HCT116 (cell line): ENCODE data around the gene CNTN2. TPM values are rescaled to one million over a fixed set of nuclear protein-coding genes. Genes with fewer than 3 reads are reported as not detected.

ENCODE experiments used
- ATAC-seq: fragments of 200-7000 bp; cut with Tn5 transposase; 2 replicates; pipeline ENCODE4 v1.9.1; 2020; ENCODE audit warnings: mild to moderate bottlenecking, moderate library complexity
- BruUV-seq: library from RNA; stranded (reverse); fragments of 400-500 nt; replicated peaks from 2 replicates; lab custom pipeline; 2021; lab: Mats Ljungman, UMichigan
- CTCF ChIA-PET: fragments of 300-600 bp; sonication (Branson Sonifier 250); formaldehyde crosslinking; loops from one replicate; lab custom pipeline; 2021; ENCODE audit warnings: antibody characterized with exemption; lab: Charles Lee
- POLR2A ChIA-PET: fragments of 300-600, 350-600 bp; sonication (Branson Sonifier 250); formaldehyde crosslinking; loops from one replicate; lab custom pipeline; 2021; ENCODE audit warnings: antibody characterized with exemption; lab: Charles Lee
- RAD21 ChIA-PET, 2 experiments: fragments of 300-600 bp; sonication (Branson Sonifier 250); formaldehyde crosslinking; loops; one replicate each; lab custom pipeline; 2023; ENCODE audit warnings: low total read pairs in 2 of 2; ENCODE audit not compliant: uncharacterized antibody in 2 of 2, unreplicated experiment in 2 of 2, low non-redundant PET in 1 of 2; lab: Charles Lee
- DNase-seq: peaks from one replicate; pipeline ENCODE4 v3.0.0-alpha.2; 2010; ENCODE audit warnings: low read depth, low spot score
- H2AFZ ChIP-seq: fragments of 200-600 bp; shearing (Covaris generic), sonication (generic); 2 replicates; pipeline ENCODE4 v1.6.1; 2017; ENCODE audit warnings: low read depth, mixed run types, mixed read lengths, antibody characterized with exemption, low read length; ENCODE audit not compliant: poor library complexity, severe bottlenecking
- H3K27ac ChIP-seq: 2 replicates; pipeline ENCODE4 v1.5.1; 2012; ENCODE audit warnings: low read depth, low read length
- H3K27me3 ChIP-seq: fragments of 200-600 bp; sonication (generic); 2 replicates; pipeline ENCODE4 v1.6.1; 2016; ENCODE audit warnings: mixed run types, low read length, mixed read lengths; ENCODE audit not compliant: insufficient read depth
- H3K36me3 ChIP-seq, 2 experiments: fragments of 200-500 bp in 1 of 2; fragments of 200-600 bp in 1 of 2; sonication (Bioruptor generic) in 1 of 2; sonication (generic) in 1 of 2; 2 replicates each; pipeline versions ENCODE4 v1.5.1 to v1.6.1; 2014 to 2016; ENCODE audit warnings: low read length in 2 of 2, inconsistent platforms in 1 of 2, mixed read lengths in 1 of 2, mixed run types in 1 of 2; ENCODE audit not compliant: insufficient read depth in 2 of 2, control insufficient read depth in 1 of 2
- H3K4me1 ChIP-seq, 2 experiments: fragments of 200-600 bp in 1 of 2; sonication (generic) in 1 of 2; 2 replicates each; pipeline versions ENCODE4 v1.5.1 to v1.6.1; 2012 to 2017; ENCODE audit warnings: low read length in 2 of 2, inconsistent platforms in 1 of 2, mild to moderate bottlenecking in 1 of 2, mixed read lengths in 1 of 2, mixed run types in 1 of 2, moderate library complexity in 1 of 2; ENCODE audit not compliant: insufficient read depth in 2 of 2, control insufficient read depth in 1 of 2
- H3K4me2 ChIP-seq: fragments of 200-600 bp; sonication (generic); 2 replicates; pipeline ENCODE4 v1.6.1; 2017; ENCODE audit warnings: mixed run types, low read length, mixed read lengths
- H3K4me3 ChIP-seq, 2 experiments: fragments of 200-600 bp in 1 of 2; sonication (generic) in 1 of 2; replicated peaks in 1 of 2; 2 replicates each; pipeline ENCODE4 v1.5.1; 2011 to 2016; ENCODE audit warnings: low read length in 2 of 2, control low read depth in 1 of 2, low read depth in 1 of 2, mild to moderate bottlenecking in 1 of 2, mixed read lengths in 1 of 2, mixed run types in 1 of 2
- H3K79me2 ChIP-seq: fragments of 200-600 bp; sonication (generic); 2 replicates; pipeline ENCODE4 v1.6.1; 2017; ENCODE audit warnings: mild to moderate bottlenecking, mixed run types, low read length, moderate library complexity, mixed read lengths; ENCODE audit not compliant: insufficient read depth
- H3K9ac ChIP-seq: fragments of 200-600 bp; sonication (generic); 2 replicates; pipeline ENCODE4 v1.6.1; 2016; ENCODE audit warnings: low read length, mixed read lengths
- H3K9me2 ChIP-seq: fragments of 200-600 bp; sonication (generic), shearing (Covaris generic); 2 replicates; pipeline ENCODE4 v1.6.1; 2017; ENCODE audit warnings: mixed run types, mild to moderate bottlenecking, moderate library complexity; ENCODE audit not compliant: insufficient read depth
- H3K9me3 ChIP-seq, 2 experiments: fragments of 200-500 bp in 1 of 2; fragments of 200-600 bp in 1 of 2; sonication (Bioruptor generic) in 1 of 2; sonication (generic) in 1 of 2; 2 replicates each; pipeline ENCODE4 v1.6.1; 2014 to 2017; ENCODE audit warnings: low read length in 2 of 2, mixed read lengths in 2 of 2, inconsistent platforms in 1 of 2, low read depth in 1 of 2, mild to moderate bottlenecking in 1 of 2, mixed run types in 1 of 2, moderate library complexity in 1 of 2; ENCODE audit not compliant: control insufficient read depth in 1 of 2, insufficient read depth in 1 of 2
- H4K20me1 ChIP-seq: fragments of 200-600 bp; sonication (generic), shearing (Covaris generic); 2 replicates; pipeline ENCODE4 v1.6.1; 2017; ENCODE audit warnings: mixed run types, mild to moderate bottlenecking, moderate library complexity; ENCODE audit not compliant: insufficient read depth
- ATF3 ChIP-seq: IDR thresholded peaks from 2 replicates; pipeline ENCODE4 v1.6.1; 2012
- CBX3 ChIP-seq: IDR thresholded peaks from 2 replicates; pipeline ENCODE4 v1.6.1; 2012; ENCODE audit warnings: low read depth
- CEBPB ChIP-seq: IDR thresholded peaks from 2 replicates; pipeline ENCODE4 v1.6.1; 2012; ENCODE audit warnings: low read depth
- CTCF ChIP-seq, 3 experiments: fragments of 200-600 bp in 1 of 3; sonication (generic) in 1 of 3; IDR thresholded peaks in 2 of 3; conservative IDR thresholded peaks in 1 of 3; 2 replicates each; pipeline ENCODE4 v1.5.1; 2012 to 2017; ENCODE audit warnings: low read depth in 2 of 3, low read length in 2 of 3, antibody characterized with exemption in 1 of 3, borderline replicate concordance in 1 of 3, control low read depth in 1 of 3, mild to moderate bottlenecking in 1 of 3, mixed read lengths in 1 of 3, mixed run types in 1 of 3, moderate library complexity in 1 of 3; ENCODE audit not compliant: insufficient read depth in 1 of 3
- EGR1 ChIP-seq: IDR thresholded peaks from 2 replicates; pipeline ENCODE4 v1.6.1; 2012; ENCODE audit warnings: low read depth
- ELF1 ChIP-seq: IDR thresholded peaks from 2 replicates; pipeline ENCODE4 v1.6.1; 2012; ENCODE audit warnings: low read depth, borderline replicate concordance
- EZH2 ChIP-seq: fragments of 200-600 bp; sonication (generic); IDR thresholded peaks from 2 replicates; pipeline ENCODE4 v1.6.1; 2017; ENCODE audit warnings: antibody characterized with exemption, mixed run types
- EZH2phosphoT487 ChIP-seq: fragments of 200-600 bp; IDR thresholded peaks from 2 replicates; pipeline ENCODE4 v1.6.1; 2018; ENCODE audit warnings: antibody characterized with exemption, borderline replicate concordance
- JUND ChIP-seq: IDR thresholded peaks from 2 replicates; pipeline ENCODE4 v1.6.1; 2012
- POLR2A ChIP-seq: IDR thresholded peaks from 2 replicates; pipeline ENCODE4 v1.7.0; 2011; ENCODE audit warnings: borderline replicate concordance; ENCODE audit not compliant: insufficient read depth, insufficient read length; ENCODE audit errors: extremely low read depth
- RAD21 ChIP-seq: IDR thresholded peaks from 2 replicates; pipeline ENCODE4 v1.6.1; 2012; ENCODE audit warnings: low read depth, mild to moderate bottlenecking
- REST ChIP-seq: IDR thresholded peaks from 2 replicates; pipeline ENCODE4 v1.6.1; 2012; ENCODE audit warnings: low read depth
- SIN3A ChIP-seq: IDR thresholded peaks from 2 replicates; pipeline ENCODE4 v1.6.1; 2012; ENCODE audit warnings: low read depth
- SP1 ChIP-seq: IDR thresholded peaks from 2 replicates; pipeline ENCODE4 v1.6.1; 2012; ENCODE audit warnings: low read depth
- TCF7L2 ChIP-seq: IDR thresholded peaks from 2 replicates; pipeline ENCODE4 v1.7.0; 2011; ENCODE audit warnings: borderline replicate concordance, inconsistent platforms; ENCODE audit not compliant: insufficient read depth, insufficient read length; ENCODE audit errors: extremely low read depth
- YY1 ChIP-seq: IDR thresholded peaks from 2 replicates; pipeline ENCODE4 v1.6.1; 2011; ENCODE audit warnings: low read length, low read depth, moderate library complexity, mild to moderate bottlenecking; ENCODE audit not compliant: insufficient replicate concordance; ENCODE audit errors: extremely low read depth
- ZBTB33 ChIP-seq: IDR thresholded peaks from 2 replicates; pipeline ENCODE4 v1.6.1; 2011; ENCODE audit warnings: mild to moderate bottlenecking, low read length, moderate library complexity; ENCODE audit not compliant: insufficient replicate concordance; ENCODE audit errors: extremely low read depth
- ZFX ChIP-seq: fragments of 450-650 bp; IDR thresholded peaks from 2 replicates; pipeline ENCODE4 v1.6.1; 2017
- ZNF274 ChIP-seq: fragments of 200-500 bp; sonication (Bioruptor generic); IDR thresholded peaks from 2 replicates; pipeline ENCODE4 v1.6.1; 2014; ENCODE audit warnings: mild to moderate bottlenecking, low read depth, low read length, inconsistent platforms
- intact Hi-C: fragments of 100-400 bp; cut with micrococcal nuclease; formaldehyde crosslinking; loops from 2 replicates; pipeline ENCODE4 v1.10.0; 2022
- total RNA-seq: library from RNA; stranded (reverse); gene quantifications from one replicate; pipeline ENCODE4 v1.2.1, GENCODE V29; 2021; ENCODE audit not compliant: unreplicated experiment

Gene CNTN2
- total RNA-seq, 1 experiment from 2014 or later = 0.15 TPM

GRCh38 chr1:205004351-205004750, 38.7 kb upstream of the CNTN2 start:
- Histone ChIP-seq H3K9me2 (no peaks in the 10 kb centered on the region), H3K4me1 (no peaks in the 10 kb centered on the region), H3K27me3 (no peaks in the 10 kb centered on the region), H2AFZ (no peak overlapping the region), H3K27ac (no peak overlapping the region), H3K79me2 (no peaks in the 10 kb centered on the region), H3K9ac (no peak overlapping the region), H3K36me3 (no peaks in the 10 kb centered on the region), H3K9me3 (no peaks in the 10 kb centered on the region), H3K4me3 (no peak overlapping the region), H4K20me1 (no peaks in the 10 kb centered on the region), H3K4me2 (no peak overlapping the region)
- ChIA-PET POLR2A (no interaction called here), RAD21 (no interaction called here), CTCF (no interaction called here)
- intact Hi-C loops = no loop called here
- BruUV-seq = no TSS peak
- no peak for TF ChIP-seq EZH2
- no peak for TF ChIP-seq ZBTB33
- TF ChIP-seq ZFX = no peak
- no peak for TF ChIP-seq ZNF274
- no peak for TF ChIP-seq JUND
- TF ChIP-seq REST = no peak
- no peak for TF ChIP-seq SIN3A
- TF ChIP-seq CTCF (IDR thresholded peaks at IDR 0.05 in 2 of 3, conservative IDR thresholded peaks at IDR 0.05 in 1 of 3; ENCODE audit: borderline replicate concordance in 1 of 3, insufficient read depth in 1 of 3, low read depth in 2 of 3, low read length in 2 of 3) = no peak
- TF ChIP-seq SP1 = no peak
- TF ChIP-seq POLR2A = no peak
- no peak for TF ChIP-seq EGR1
- TF ChIP-seq EZH2phosphoT487 = no peak
- TF ChIP-seq TCF7L2 = no peak
- no peak for TF ChIP-seq YY1
- no peak for TF ChIP-seq CBX3
- no peak for TF ChIP-seq ATF3
- TF ChIP-seq CEBPB = no peak
- TF ChIP-seq ELF1 = no peak
- no peak for TF ChIP-seq RAD21
- no peak for DNase-seq
- no peak for ATAC-seq
